Subcutaneous adipose tissue (tissue), 4 donors: ENCODE measurements around the gene RSBN1L. TPM values are rescaled to one million over a fixed set of nuclear protein-coding genes. Genes with fewer than 3 reads are reported as not detected.

ENCODE experiments used
- total RNA-seq, 4 donors: library from RNA; depleted of rRNA; stranded (reverse); fragments of >200 nt; gene quantifications; one replicate each; pipeline ENCODE4 v1.1.0, GENCODE V29; 2016
- TF ChIP-seq, protein P1 (sequence below): fragments of 450-650 bp; IDR thresholded peaks from one replicate; pipeline ENCODE4 v1.5.1; 2016; ENCODE audit warnings: low read depth, mild to moderate bottlenecking, control low read depth, antibody characterized with exemption, moderate library complexity

The RSBN1L gene
- total RNA-seq, 4 donors from 2014 or later: 16.0 to 20.6 (median 18.5) TPM

DNA sequence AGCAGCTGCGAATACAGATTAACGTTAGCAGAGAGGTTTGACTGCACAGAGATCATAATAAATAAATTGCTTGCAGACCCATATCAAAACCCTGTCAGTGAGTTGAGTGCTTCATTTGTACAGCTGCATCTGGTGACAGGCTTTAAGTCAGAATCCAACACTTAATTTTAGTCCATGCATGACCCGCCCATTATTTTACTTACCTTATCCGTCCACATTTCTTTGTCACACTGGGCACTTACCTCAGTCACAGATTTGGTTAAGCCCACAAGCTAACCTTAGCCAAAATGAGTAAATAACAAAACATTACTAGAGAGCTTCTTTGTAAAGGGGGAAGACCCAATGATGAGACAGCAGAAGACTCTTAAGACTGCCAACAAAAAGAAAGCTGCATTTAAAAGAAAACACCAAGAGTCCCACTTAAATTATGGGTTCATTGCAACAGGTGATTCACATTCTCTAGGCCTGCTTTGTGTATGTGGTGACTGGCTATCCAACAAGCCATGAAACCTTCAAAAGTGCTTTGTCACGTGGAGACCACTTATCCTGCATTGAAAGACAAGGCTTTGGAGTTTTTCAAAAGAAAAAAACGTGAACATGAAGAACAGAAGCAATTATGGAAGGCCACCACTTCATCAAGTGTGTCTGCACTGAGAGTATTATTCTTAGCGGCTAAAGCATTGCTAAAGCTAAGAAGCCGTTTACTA is 134.5 kb downstream of the RSBN1L start:
- TF ChIP-seq, protein P1, sequence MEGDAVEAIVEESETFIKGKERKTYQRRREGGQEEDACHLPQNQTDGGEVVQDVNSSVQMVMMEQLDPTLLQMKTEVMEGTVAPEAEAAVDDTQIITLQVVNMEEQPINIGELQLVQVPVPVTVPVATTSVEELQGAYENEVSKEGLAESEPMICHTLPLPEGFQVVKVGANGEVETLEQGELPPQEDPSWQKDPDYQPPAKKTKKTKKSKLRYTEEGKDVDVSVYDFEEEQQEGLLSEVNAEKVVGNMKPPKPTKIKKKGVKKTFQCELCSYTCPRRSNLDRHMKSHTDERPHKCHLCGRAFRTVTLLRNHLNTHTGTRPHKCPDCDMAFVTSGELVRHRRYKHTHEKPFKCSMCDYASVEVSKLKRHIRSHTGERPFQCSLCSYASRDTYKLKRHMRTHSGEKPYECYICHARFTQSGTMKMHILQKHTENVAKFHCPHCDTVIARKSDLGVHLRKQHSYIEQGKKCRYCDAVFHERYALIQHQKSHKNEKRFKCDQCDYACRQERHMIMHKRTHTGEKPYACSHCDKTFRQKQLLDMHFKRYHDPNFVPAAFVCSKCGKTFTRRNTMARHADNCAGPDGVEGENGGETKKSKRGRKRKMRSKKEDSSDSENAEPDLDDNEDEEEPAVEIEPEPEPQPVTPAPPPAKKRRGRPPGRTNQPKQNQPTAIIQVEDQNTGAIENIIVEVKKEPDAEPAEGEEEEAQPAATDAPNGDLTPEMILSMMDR: no peak

DNA sequence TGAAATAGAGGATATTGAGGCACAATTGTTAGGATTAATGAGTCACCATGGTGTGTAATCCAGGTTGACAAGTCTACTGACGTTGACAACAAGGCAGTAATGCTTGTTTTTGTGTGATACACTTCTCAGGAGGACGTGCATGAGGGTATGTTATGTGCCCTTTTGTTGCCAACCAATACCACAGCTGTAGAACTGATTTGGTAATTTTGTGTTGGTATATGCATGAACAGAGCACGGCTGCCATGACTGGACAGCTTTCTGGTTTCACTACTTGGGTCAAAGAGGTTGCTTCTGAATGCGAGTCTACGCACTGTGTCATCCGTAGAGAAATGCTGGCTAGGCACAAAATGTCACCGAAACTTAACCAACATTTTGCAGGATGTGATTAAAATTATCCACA is 135.2 kb downstream of the RSBN1L start:
- TF ChIP-seq, protein P1: no peak

DNA sequence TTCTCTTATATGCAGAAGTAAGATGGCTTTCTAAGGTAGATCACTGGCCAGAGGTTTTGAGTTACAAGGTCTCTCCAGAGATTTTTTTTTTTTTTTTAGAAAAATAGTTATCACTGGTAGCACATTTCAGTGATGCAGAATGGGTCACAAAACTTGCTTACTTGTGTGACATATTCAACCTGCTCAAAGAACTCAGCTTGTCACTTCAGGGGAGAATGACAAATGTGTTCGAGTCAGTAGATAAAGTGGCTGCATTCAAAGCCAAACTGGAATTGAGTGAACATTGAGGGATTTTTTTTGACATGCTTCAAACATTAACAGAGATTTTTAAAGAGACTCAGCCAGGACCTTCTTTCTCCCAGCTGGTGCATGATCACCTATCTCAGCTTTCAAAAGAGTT is 135.7 kb downstream of the RSBN1L start:
- TF ChIP-seq, protein P1: no peak

Other genes with a start within 250 kb of the RSBN1L start
- 100 to 1,000 TPM; 147 to 243 (median 188) TPM for gene PTPN12, start 159.2 kb upstream of the RSBN1L start, total RNA-seq
- gene TMEM60, start 102.0 kb downstream of the RSBN1L start, total RNA-seq: 10 to 100 TPM in 3 of 4 donors, 1 to 10 TPM in 1; 7.7 to 24.4 (median 20.7) TPM
- 10 to 100 TPM; 21.0 to 40.1 (median 23.2) TPM for gene PHTF2, start 102.3 kb downstream of the RSBN1L start, total RNA-seq